H1 (cell line): ENCODE results near the gene AFAP1L2. TPM values are rescaled to one million over a fixed set of nuclear protein-coding genes. Genes with fewer than 3 reads are reported as not detected.

Experiments
- CTCF ChIA-PET: fragments of 300-600 bp; sonication (Branson Sonifier 250); formaldehyde crosslinking; loops from one replicate; lab custom pipeline; 2021; ENCODE audit not compliant: partially characterized antibody; lab: Charles Lee
- POLR2A ChIA-PET: fragments of 300-600 bp; sonication (Branson Sonifier 250); formaldehyde crosslinking; loops from one replicate; lab custom pipeline; 2021; ENCODE audit warnings: inconsistent platforms; ENCODE audit not compliant: partially characterized antibody; lab: Charles Lee
- DNase-seq, 2 experiments: peaks; one replicate each; pipeline versions ENCODE4 v3.0.0 to v3.0.0-alpha.2; 2010 to 2022; ENCODE audit warnings: low spot score in 2 of 2, low read depth in 1 of 2, mixed read lengths in 1 of 2
- FAIRE-seq: peaks from 2 replicates; lab custom pipeline; 2011; peaks lifted over from hg19 to GRCh38; lab: Jason Lieb, UNC
- H2AFZ ChIP-seq: 2 replicates; pipeline ENCODE4 v1.8.1; 2012; ENCODE audit warnings: low read length, inconsistent platforms
- H2AK5ac ChIP-seq: 2 replicates; pipeline ENCODE4 v1.6.1; 2013; ENCODE audit warnings: low read depth, low read length
- H2BK120ac ChIP-seq: replicated peaks from 2 replicates; pipeline ENCODE3; 2013; ENCODE audit warnings: low read depth, low read length, inconsistent platforms
- H2BK12ac ChIP-seq: 2 replicates; pipeline ENCODE4 v1.6.1; 2013; ENCODE audit warnings: low read depth, low read length
- H2BK15ac ChIP-seq: 2 replicates; pipeline ENCODE4 v1.6.1; 2013; ENCODE audit warnings: low read length
- H2BK20ac ChIP-seq: 2 replicates; pipeline ENCODE4 v1.6.1; 2013; ENCODE audit warnings: low read length
- H2BK5ac ChIP-seq: 2 replicates; pipeline ENCODE4 v1.6.1; 2013; ENCODE audit warnings: low read depth, low read length
- H3K14ac ChIP-seq: 2 replicates; pipeline ENCODE4 v1.6.1; 2013; ENCODE audit warnings: inconsistent platforms; ENCODE audit not compliant: insufficient read length
- H3K18ac ChIP-seq: 2 replicates; pipeline ENCODE4 v1.6.1; 2013; ENCODE audit warnings: low read length; ENCODE audit errors: extremely low read depth
- H3K23ac ChIP-seq: 2 replicates; pipeline ENCODE4 v1.6.1; 2013; ENCODE audit warnings: inconsistent platforms; ENCODE audit not compliant: insufficient read length
- H3K23me2 ChIP-seq: 2 replicates; pipeline ENCODE4 v1.6.1; 2013; ENCODE audit warnings: low read depth, low read length
- H3K27ac ChIP-seq: 2 replicates; pipeline ENCODE4 v1.6.1; 2011; ENCODE audit warnings: low read depth, low read length, inconsistent platforms
- H3K27me3 ChIP-seq, 4 experiments: replicated peaks in 1 of 4; 1 replicate in 1 of 4; 2 replicates in 3 of 4; pipeline versions ENCODE4 v1.6.1 to v1.8.1; 2011 to 2013; ENCODE audit warnings: low read length in 3 of 4, mild to moderate bottlenecking in 3 of 4, inconsistent platforms in 2 of 4, mixed read lengths in 2 of 4, moderate library complexity in 1 of 4; ENCODE audit not compliant: control insufficient read depth in 3 of 4, insufficient read depth in 3 of 4; ENCODE audit errors: extremely low read depth in 1 of 4
- H3K36me3 ChIP-seq, 4 experiments: 2 replicates each; pipeline versions ENCODE4 v1.6.1 to v1.8.1; 2011 to 2013; ENCODE audit warnings: mild to moderate bottlenecking in 4 of 4, low read length in 3 of 4, moderate library complexity in 2 of 4, control low read depth in 1 of 4, inconsistent platforms in 1 of 4; ENCODE audit not compliant: insufficient read depth in 4 of 4, control insufficient read depth in 2 of 4
- H3K4ac ChIP-seq: replicated peaks from 2 replicates; pipeline ENCODE3; 2013; ENCODE audit warnings: low read length, low read depth, mixed read lengths, inconsistent platforms; ENCODE audit not compliant: insufficient read length
- H3K4me1 ChIP-seq, 4 experiments: replicated peaks in 1 of 4; 1 replicate in 1 of 4; 2 replicates in 3 of 4; pipeline versions ENCODE4 v1.6.1 to v1.8.1; 2011 to 2013; ENCODE audit warnings: low read length in 3 of 4, inconsistent platforms in 2 of 4, mixed read lengths in 1 of 4; ENCODE audit not compliant: insufficient read depth in 4 of 4, control insufficient read depth in 3 of 4
- H3K4me2 ChIP-seq, 2 experiments: 2 replicates each; pipeline versions ENCODE4 v1.6.1 to v1.8.1; 2011 to 2013; ENCODE audit warnings: low read depth in 2 of 2, low read length in 2 of 2, control low read depth in 1 of 2, inconsistent platforms in 1 of 2, mild to moderate bottlenecking in 1 of 2; ENCODE audit not compliant: insufficient read depth in 1 of 2
- H3K4me3 ChIP-seq, 4 experiments: fragments of 200-600, 300-600 bp in 1 of 4; sonication (generic), shearing (Covaris generic), sonication (Bioruptor Twin) in 1 of 4; 2 replicates each; pipeline versions ENCODE4 v1.5.1 to v1.8.1; 2011 to 2016; ENCODE audit warnings: low read length in 4 of 4, low read depth in 3 of 4, control low read depth in 2 of 4, inconsistent platforms in 2 of 4, mild to moderate bottlenecking in 2 of 4, mixed read lengths in 1 of 4, moderate library complexity in 1 of 4; ENCODE audit not compliant: insufficient read depth in 2 of 4; ENCODE audit errors: extremely low read depth in 1 of 4
- H3K56ac ChIP-seq: replicated peaks from 2 replicates; pipeline ENCODE3; 2013; ENCODE audit warnings: low read depth, mild to moderate bottlenecking, mixed read lengths, low read length, inconsistent platforms; ENCODE audit not compliant: insufficient read length
- H3K79me1 ChIP-seq: 2 replicates; pipeline ENCODE4 v1.6.1; 2013; ENCODE audit warnings: low read depth, low read length, control low read depth
- H3K79me2 ChIP-seq, 2 experiments: 2 replicates each; pipeline versions ENCODE4 v1.6.1 to v1.8.1; 2012 to 2013; ENCODE audit warnings: low read length in 2 of 2, mild to moderate bottlenecking in 2 of 2, inconsistent platforms in 1 of 2; ENCODE audit not compliant: insufficient read depth in 2 of 2, control insufficient read depth in 1 of 2
- H3K9ac ChIP-seq, 4 experiments: replicated peaks in 1 of 4; 1 replicate in 1 of 4; 2 replicates in 3 of 4; pipeline versions ENCODE4 v1.6.1 to v1.8.1; 2011 to 2013; ENCODE audit warnings: low read depth in 3 of 4, low read length in 3 of 4, control low read depth in 2 of 4, mild to moderate bottlenecking in 2 of 4, moderate library complexity in 2 of 4, inconsistent platforms in 1 of 4; ENCODE audit errors: extremely low read depth in 1 of 4
- H3K9me3 ChIP-seq, 2 experiments: 2 replicates each; pipeline versions ENCODE4 v1.6.1 to v1.8.1; 2012 to 2013; ENCODE audit warnings: mild to moderate bottlenecking in 2 of 2, moderate library complexity in 2 of 2, control low read depth in 1 of 2, inconsistent platforms in 1 of 2, low read depth in 1 of 2, low read length in 1 of 2, mixed read lengths in 1 of 2; ENCODE audit not compliant: insufficient read depth in 2 of 2
- H4K20me1 ChIP-seq, 2 experiments: replicated peaks in 1 of 2; 2 replicates each; pipeline versions ENCODE3 to v1.8.1; 2011 to 2013; ENCODE audit warnings: inconsistent platforms in 2 of 2, low read length in 2 of 2, mild to moderate bottlenecking in 1 of 2; ENCODE audit not compliant: insufficient read depth in 2 of 2, control insufficient read depth in 1 of 2
- H4K5ac ChIP-seq: 2 replicates; pipeline ENCODE4 v1.6.1; 2013; ENCODE audit warnings: low read length, low read depth, mixed read lengths, inconsistent platforms; ENCODE audit not compliant: insufficient read length
- H4K8ac ChIP-seq: 2 replicates; pipeline ENCODE4 v1.8.0; 2013; ENCODE audit warnings: mild to moderate bottlenecking, moderate library complexity, low read length, inconsistent platforms; ENCODE audit not compliant: insufficient read depth; ENCODE audit errors: extremely low read depth
- H4K91ac ChIP-seq: replicated peaks from 2 replicates; pipeline ENCODE3; 2013; ENCODE audit warnings: low read length, mixed read lengths, inconsistent platforms; ENCODE audit not compliant: insufficient read length
- CHD1 ChIP-seq: IDR thresholded peaks from 2 replicates; pipeline ENCODE4 v1.6.1; 2012; ENCODE audit warnings: low read depth, low read length, improper control_type of control experiment
- FOSL1 ChIP-seq: IDR thresholded peaks from 2 replicates; pipeline ENCODE4 v1.6.1; 2011; ENCODE audit warnings: mild to moderate bottlenecking, low read depth, low read length, moderate library complexity; ENCODE audit not compliant: insufficient read depth
- KDM1A ChIP-seq: fragments of 200-600, 300-600 bp; sonication (generic); IDR thresholded peaks from 2 replicates; pipeline ENCODE4 v1.7.1; 2016; ENCODE audit warnings: mild to moderate bottlenecking, low read length, borderline replicate concordance
- PHF8 ChIP-seq: fragments of 200-600 bp; sonication (generic); conservative IDR thresholded peaks from 2 replicates; pipeline ENCODE4 v1.7.1; 2012; ENCODE audit warnings: low read depth, mild to moderate bottlenecking, inconsistent platforms, low read length, moderate library complexity
- SIRT6 ChIP-seq: IDR thresholded peaks from one replicate; pipeline ENCODE4 v1.7.1; 2012; ENCODE audit warnings: low read length, inconsistent platforms
- SIX5 ChIP-seq: IDR thresholded peaks from 2 replicates; pipeline ENCODE4 v1.6.1; 2011; ENCODE audit warnings: mild to moderate bottlenecking, low read depth, low read length
- SUZ12 ChIP-seq: fragments of 200-600 bp; sonication (generic); IDR thresholded peaks from 2 replicates; pipeline ENCODE4 v1.6.1; 2012; ENCODE audit warnings: mild to moderate bottlenecking, inconsistent platforms, low read length, moderate library complexity, mixed read lengths
- WGBS, 2 experiments: shearing (Covaris generic) in 1 of 2; methylation state at CpG; one replicate each; pipeline versions ENCODE4 v1.1.6 to v1.1.7; 2013 to 2015; ENCODE audit warnings: low lambda C conversion rate in 2 of 2, mixed read lengths in 2 of 2, inconsistent platforms in 1 of 2, low coverage in 1 of 2, missing lambda C conversion rate in 1 of 2; ENCODE audit not compliant: insufficient replicate concordance in 2 of 2, insufficient coverage in 1 of 2, insufficient read length in 1 of 2; ENCODE audit errors: extremely low coverage in 1 of 2, missing lambda C conversion rate in 1 of 2; 5-methylcytosine and 5-hydroxymethylcytosine counted together
- polyA plus RNA-seq, 7 experiments: library from polyadenylated mRNA; depleted of rRNA in 3 of 7; stranded (reverse) in 5 of 7; unstranded in 2 of 7; fragments of >200 nt in 5 of 7; fragments of 200-250 nt in 2 of 7; gene quantifications; 1 replicate in 5 of 7; 2 replicates in 1 of 7; 4 replicates in 1 of 7; pipeline versions ENCODE4 v1.2.1 to v1.2.3, GENCODE V29; 2011 to 2013; ENCODE audit warnings: missing spikeins in 2 of 7, mixed read lengths in 2 of 7
- total RNA-seq: library from RNA; stranded (reverse); fragmentation: NEBNext Ultra II Directional; extraction: Animal tissue kit (Norgen Biotek cat#: 25700); gene quantifications from 2 replicates; pipeline ENCODE4 v1.2.1, GENCODE V29; 2021

The AFAP1L2 gene
- total and polyA plus RNA-seq, 2 of the 8 experiments (the other 6 are each of a cell fraction or from before 2014, with no cell fraction given), result 3.9 to 6.4 TPM

- Histone ChIP-seq H3K4ac (no peak overlapping the region), H3K4me2 (no peak overlapping the region), H4K20me1 (no peaks in the 10 kb centered on the region), H2BK12ac (no peak overlapping the region), H4K5ac (no peak overlapping the region), H3K9ac (no peak overlapping the region), H2AK5ac (no peak overlapping the region), H3K79me1 (no peaks in the 10 kb centered on the region), H3K14ac (no peak overlapping the region), H3K27ac (no peak overlapping the region), H3K79me2 (no peaks in the 10 kb centered on the region), H3K18ac (no peak overlapping the region), H2BK5ac (no peak overlapping the region), H2BK20ac (no peak overlapping the region), H3K4me1 (peaks cover 0 to 10% (median 4%) of the 10 kb centered on the region in 4 experiments; a peak in 4 of 7 replicates), H3K56ac (no peak overlapping the region), H2AFZ (no peak overlapping the region), H2BK15ac (no peak overlapping the region), H4K91ac (no peak overlapping the region), H3K23ac (no peak overlapping the region), H3K27me3 (no peaks in the 10 kb centered on the region; a peak in 2 of 7 replicates), H2BK120ac (no peak overlapping the region), H3K9me3 (no peaks in the 10 kb centered on the region), H4K8ac (no peak overlapping the region), H3K23me2 (no peaks in the 10 kb centered on the region), H3K36me3 (no peaks in the 10 kb centered on the region), H3K4me3 (no peak overlapping the region)
- WGBS, 2 experiments, result 93% methylated on average over 6 of the region's 6 CpGs; no CpG with 5 or more reads in 1 of the 2 experiments
- FAIRE-seq, result no peak
- no peak for DNase-seq
- POLR2A ChIA-PET, result no interaction called here
- CTCF ChIA-PET, result interaction anchor here (1.0 to 11.5 kb wide), 7 partner anchors 7 to 91 kb away, joined by 4 to 209 read pairs (median 5); no protein-coding TSS in a partner anchor
- TF ChIP-seq KDM1A (no peak), CHD1 (no peak), SIRT6 (no peak), PHF8 (no peak), SUZ12 (no peak), SIX5 (no peak), FOSL1 (no peak)
Observed at GRCh38 chr10:114394531-114394930, 9.8 kb downstream of the AFAP1L2 start.
